ENCODE data around the gene NIM1K. TPM values are rescaled to one million over a fixed set of nuclear protein-coding genes. Genes with fewer than 3 reads are reported as not detected.

The NIM1K gene
- total RNA-seq, 1 experiment from 2014 or later = 0.26 TPM

GRCh38 chr5:43202380-43202779, 10.4 kb downstream of the NIM1K start:
- Histone ChIP-seq H3K9me3 (ENCODE audit: insufficient read depth, low read depth) (no peaks in the 10 kb centered on the region), H3K79me2 (ENCODE audit: low read depth) (no peaks in the 10 kb centered on the region), H3K4me2 (no peak overlapping the region), H2AFZ (no peak overlapping the region), H3K4me1 (replicated peaks; ENCODE audit: insufficient read depth) (peaks cover under 1% of the 10 kb centered on the region; the same call in 1 of the 2 replicates), H3K27ac (no peak overlapping the region), H3K9me2 (ENCODE audit: insufficient read depth) (no peaks in the 10 kb centered on the region), H3K36me3 (ENCODE audit: low read depth) (no peaks in the 10 kb centered on the region), H4K20me1 (ENCODE audit: insufficient read depth) (no peaks in the 10 kb centered on the region), H3K27me3 (ENCODE audit: insufficient read depth, low read depth) (no peaks in the 10 kb centered on the region), H3K4me3 (no peak overlapping the region), H3F3A (ENCODE audit: insufficient read depth, low read depth) (no peaks in the 10 kb centered on the region)
- ChIA-PET POLR2A (ENCODE audit: unreplicated experiment) (interaction anchor here (0.6 kb wide), 1 partner anchor 10 kb away, joined by 3 read pairs; no protein-coding TSS in a partner anchor), CTCF (interaction anchor here (0.7 kb wide), 1 partner anchor 126 kb away, joined by 3 read pairs; no protein-coding TSS in a partner anchor)
- DNase-seq = no peak
- no TSS peak for BruUV-seq (replicated peaks)
- TF ChIP-seq CTCF (conservative IDR thresholded peaks at IDR 0.05) (no peak), EZH2 (IDR thresholded peaks at IDR 0.05; ENCODE audit: low read depth) (no peak)
- intact Hi-C loops (cut with micrococcal nuclease; ENCODE audit: unreplicated experiment) = no loop called here

DNA sequence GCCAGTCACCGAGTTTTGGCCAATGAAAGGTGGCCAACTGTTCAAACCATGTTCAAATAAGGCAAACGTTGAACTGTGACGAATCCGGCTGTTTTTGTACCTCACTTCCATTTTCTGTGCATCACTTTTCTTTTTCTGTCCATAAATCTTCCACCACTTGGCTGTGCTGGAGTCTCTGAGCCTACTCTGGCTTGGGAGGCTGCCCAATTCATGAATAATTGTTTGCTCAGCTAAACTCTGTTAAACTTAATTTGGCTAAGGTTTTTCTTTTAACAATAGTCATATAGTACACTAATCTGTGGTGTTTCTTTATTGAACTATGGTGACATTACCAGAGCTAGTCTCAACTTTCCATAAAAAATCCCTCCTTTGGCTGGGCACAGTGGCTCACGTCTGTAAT, 11.3 kb downstream of the NIM1K start:
- intact Hi-C loops (cut with micrococcal nuclease; ENCODE audit: unreplicated experiment) = no loop called here
- POLR2A ChIA-PET (ENCODE audit: unreplicated experiment) = no interaction called here

DNA sequence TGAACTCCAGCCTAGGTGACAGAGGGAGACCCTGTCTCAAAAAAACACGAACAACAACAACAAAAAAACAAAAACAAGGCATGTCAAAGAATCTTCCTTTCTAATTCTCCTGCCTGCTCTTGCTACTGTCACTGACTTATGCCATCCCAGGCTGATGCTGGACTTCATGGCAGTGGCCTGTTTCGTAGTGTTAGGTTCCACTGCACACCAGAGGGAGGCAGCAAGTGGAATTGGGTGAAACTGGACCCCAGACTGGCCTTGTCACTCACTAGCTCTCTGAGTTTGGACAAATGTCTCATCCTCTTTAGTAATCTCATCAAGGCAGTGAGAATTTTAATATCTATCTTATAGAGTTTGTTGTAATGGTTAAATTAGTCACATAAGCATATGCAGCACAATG, 12.9 kb downstream of the NIM1K start:
- intact Hi-C loops (cut with micrococcal nuclease; ENCODE audit: unreplicated experiment) = no loop called here
- TF ChIP-seq EZH2 (IDR thresholded peaks at IDR 0.05; ENCODE audit: low read depth) = no peak
- no peak for TF ChIP-seq CTCF (conservative IDR thresholded peaks at IDR 0.05)
- CTCF ChIA-PET = no interaction called here

More for the DNA sequence above, 11.3 kb downstream of the NIM1K start:
- Histone ChIP-seq H3K4me2 (no peak overlapping the region), H3K9me3 (ENCODE audit: insufficient read depth, low read depth) (no peaks in the 10 kb centered on the region), H3K9me2 (ENCODE audit: insufficient read depth) (no peaks in the 10 kb centered on the region), H3F3A (ENCODE audit: insufficient read depth, low read depth) (no peaks in the 10 kb centered on the region), H3K27ac (no peak overlapping the region), H3K79me2 (ENCODE audit: low read depth) (no peaks in the 10 kb centered on the region), H3K36me3 (ENCODE audit: low read depth) (no peaks in the 10 kb centered on the region), H3K4me3 (no peak overlapping the region), H2AFZ (no peak overlapping the region), H4K20me1 (ENCODE audit: insufficient read depth) (no peaks in the 10 kb centered on the region), H3K4me1 (replicated peaks; ENCODE audit: insufficient read depth) (peaks cover 10% of the 10 kb centered on the region), H3K27me3 (ENCODE audit: insufficient read depth, low read depth) (no peaks in the 10 kb centered on the region)
- CTCF ChIA-PET = no interaction called here
- no TSS peak for BruUV-seq (replicated peaks)
- TF ChIP-seq EZH2 (IDR thresholded peaks at IDR 0.05; ENCODE audit: low read depth) = no peak
- TF ChIP-seq CTCF (conservative IDR thresholded peaks at IDR 0.05) = no peak
- DNase-seq = no peak

More for the DNA sequence above, 12.9 kb downstream of the NIM1K start:
- H3F3A ChIP-seq (ENCODE audit: insufficient read depth, low read depth) = 0 out of 2 replicates have a peak, but pooled peaks cover 7% of the 10 kb centered on the region
- H3K9me3 ChIP-seq (ENCODE audit: insufficient read depth, low read depth) = no peaks in the 10 kb centered on the region
- no peaks in the 10 kb centered on the region for H4K20me1 ChIP-seq (ENCODE audit: insufficient read depth)
- H3K27me3 ChIP-seq (ENCODE audit: insufficient read depth, low read depth) = no peaks in the 10 kb centered on the region
- peaks cover 26% of the 10 kb centered on the region for H3K4me1 ChIP-seq (replicated peaks; ENCODE audit: insufficient read depth)
- POLR2A ChIA-PET (ENCODE audit: unreplicated experiment) = no interaction called here
- BruUV-seq (replicated peaks) = no TSS peak
- DNase-seq = no peak
- H3K4me2 ChIP-seq = no peak overlapping the region
- H3K79me2 ChIP-seq (ENCODE audit: low read depth) = no peaks in the 10 kb centered on the region
- no peak overlapping the region for H3K4me3 ChIP-seq
- H2AFZ ChIP-seq = no peak overlapping the region
- no peaks in the 10 kb centered on the region for H3K9me2 ChIP-seq (ENCODE audit: insufficient read depth)
- H3K36me3 ChIP-seq (ENCODE audit: low read depth) = no peaks in the 10 kb centered on the region
- H3K27ac ChIP-seq = no peak overlapping the region
